ENCODE data around the gene GBP6.
"Not testable (repeated sequence)": the region's sequence is repeated elsewhere in the genome, so short reads cannot be mapped to it uniquely, and the experiment has no call there.

Gene GBP6

DNA sequence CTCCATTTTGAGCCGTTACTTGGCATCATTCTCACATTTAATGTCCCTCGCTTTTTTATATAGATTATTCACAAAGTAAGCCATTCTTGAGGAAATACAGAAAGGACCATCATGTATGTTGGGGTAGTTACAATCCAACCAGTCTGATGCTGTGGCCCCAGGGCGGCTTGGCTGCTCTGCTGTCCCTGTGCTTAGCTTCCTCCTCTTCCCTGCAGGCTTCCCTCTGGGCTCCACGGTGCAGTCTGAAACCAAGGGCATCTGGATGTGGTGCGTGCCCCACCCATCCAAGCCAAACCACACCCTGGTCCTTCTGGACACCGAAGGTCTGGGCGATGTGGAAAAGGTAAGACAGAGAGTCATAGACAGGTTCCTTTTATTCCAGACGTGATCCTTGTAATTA is 5.5 kb downstream of the GBP6 start:
- Histone ChIP-seq H3K4me2 (no peak overlapping the region), H3K4me1 (ENCODE audit: low read depth, poor library complexity, severe bottlenecking) (peaks cover under 1% of the 10 kb centered on the region), H3K4me3 (IDR thresholded peaks at IDR 0.05; ENCODE audit: insufficient read depth, low read depth, low read length) (no peak overlapping the region)

DNA sequence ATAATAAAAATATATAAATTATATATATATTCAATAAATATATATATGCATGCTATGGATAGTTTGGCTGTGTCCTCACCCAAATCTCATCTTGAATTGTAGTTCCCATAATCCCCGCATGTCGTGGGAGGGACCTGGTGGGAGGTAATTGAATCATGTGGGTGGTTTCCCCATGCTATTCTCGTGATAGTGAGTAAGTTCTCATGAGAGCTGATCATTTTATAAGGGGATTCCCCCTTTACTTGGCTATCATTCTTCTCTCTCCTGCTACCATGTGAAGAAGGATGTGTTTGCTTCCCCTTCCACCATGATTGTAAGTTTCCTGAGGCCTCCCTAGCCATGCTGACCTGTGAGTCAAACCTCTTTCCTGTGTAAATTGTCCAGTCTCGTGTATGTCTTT is 10.0 kb downstream of the GBP6 start:
- H3K9ac ChIP-seq; H3K79me2 ChIP-seq (ENCODE audit: insufficient read depth, low read depth); H3K4me1 ChIP-seq (ENCODE audit: low read depth, poor library complexity, severe bottlenecking); H3K36me3 ChIP-seq (ENCODE audit: insufficient read depth); H2AFZ ChIP-seq (ENCODE audit: low read depth); H3K27ac ChIP-seq; H3K4me3 ChIP-seq (IDR thresholded peaks at IDR 0.05; ENCODE audit: insufficient read depth, low read depth, low read length); H3K27me3 ChIP-seq (ENCODE audit: insufficient read depth, low read depth); H4K20me1 ChIP-seq (ENCODE audit: insufficient read depth); H3K4me2 ChIP-seq: not testable (repeated sequence)

More for the DNA sequence above, 5.5 kb downstream of the GBP6 start:
- Histone ChIP-seq H3K27ac (no peak overlapping the region), H2AFZ (ENCODE audit: low read depth) (no peak overlapping the region), H4K20me1 (ENCODE audit: insufficient read depth) (no peaks in the 10 kb centered on the region), H3K36me3 (ENCODE audit: insufficient read depth) (no peaks in the 10 kb centered on the region), H3K9ac (no peak overlapping the region), H3K79me2 (ENCODE audit: insufficient read depth, low read depth) (no peaks in the 10 kb centered on the region), H3K27me3 (ENCODE audit: insufficient read depth, low read depth) (no peaks in the 10 kb centered on the region)
- TF ChIP-seq, protein P1, sequence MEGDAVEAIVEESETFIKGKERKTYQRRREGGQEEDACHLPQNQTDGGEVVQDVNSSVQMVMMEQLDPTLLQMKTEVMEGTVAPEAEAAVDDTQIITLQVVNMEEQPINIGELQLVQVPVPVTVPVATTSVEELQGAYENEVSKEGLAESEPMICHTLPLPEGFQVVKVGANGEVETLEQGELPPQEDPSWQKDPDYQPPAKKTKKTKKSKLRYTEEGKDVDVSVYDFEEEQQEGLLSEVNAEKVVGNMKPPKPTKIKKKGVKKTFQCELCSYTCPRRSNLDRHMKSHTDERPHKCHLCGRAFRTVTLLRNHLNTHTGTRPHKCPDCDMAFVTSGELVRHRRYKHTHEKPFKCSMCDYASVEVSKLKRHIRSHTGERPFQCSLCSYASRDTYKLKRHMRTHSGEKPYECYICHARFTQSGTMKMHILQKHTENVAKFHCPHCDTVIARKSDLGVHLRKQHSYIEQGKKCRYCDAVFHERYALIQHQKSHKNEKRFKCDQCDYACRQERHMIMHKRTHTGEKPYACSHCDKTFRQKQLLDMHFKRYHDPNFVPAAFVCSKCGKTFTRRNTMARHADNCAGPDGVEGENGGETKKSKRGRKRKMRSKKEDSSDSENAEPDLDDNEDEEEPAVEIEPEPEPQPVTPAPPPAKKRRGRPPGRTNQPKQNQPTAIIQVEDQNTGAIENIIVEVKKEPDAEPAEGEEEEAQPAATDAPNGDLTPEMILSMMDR (conservative IDR thresholded peaks at IDR 0.05; ENCODE audit: low read depth, low read length), result no peak

DNA sequence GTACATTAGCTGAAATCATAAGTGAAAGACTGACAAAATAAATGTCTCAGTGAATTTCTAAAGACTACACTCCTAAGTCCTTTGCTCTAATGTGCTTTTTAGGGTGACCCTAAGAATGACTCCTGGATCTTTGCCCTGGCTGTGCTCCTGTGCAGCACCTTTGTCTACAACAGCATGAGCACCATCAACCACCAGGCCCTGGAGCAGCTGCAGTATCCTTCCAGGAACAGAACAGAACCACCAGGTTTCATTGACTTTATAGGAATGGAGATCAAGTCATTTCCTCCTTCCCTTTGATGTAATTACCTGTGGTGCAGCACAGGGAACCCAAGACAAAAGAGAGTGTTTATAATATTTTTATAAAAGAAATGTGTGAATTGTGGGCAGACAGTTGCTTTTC is 14.1 kb downstream of the GBP6 start:
- Histone ChIP-seq H3K4me1 (ENCODE audit: low read depth, poor library complexity, severe bottlenecking) (no peaks in the 10 kb centered on the region), H3K79me2 (ENCODE audit: insufficient read depth, low read depth) (no peaks in the 10 kb centered on the region), H4K20me1 (ENCODE audit: insufficient read depth) (no peaks in the 10 kb centered on the region), H3K27me3 (ENCODE audit: insufficient read depth, low read depth) (no peaks in the 10 kb centered on the region), H3K4me3 (IDR thresholded peaks at IDR 0.05; ENCODE audit: insufficient read depth, low read depth, low read length) (no peak overlapping the region), H3K27ac (no peak overlapping the region), H3K36me3 (ENCODE audit: insufficient read depth) (no peaks in the 10 kb centered on the region), H2AFZ (ENCODE audit: low read depth) (no peak overlapping the region), H3K4me2 (no peak overlapping the region), H3K9ac (no peak overlapping the region)
- TF ChIP-seq, protein P1 (conservative IDR thresholded peaks at IDR 0.05; ENCODE audit: low read depth, low read length), result no peak

DNA sequence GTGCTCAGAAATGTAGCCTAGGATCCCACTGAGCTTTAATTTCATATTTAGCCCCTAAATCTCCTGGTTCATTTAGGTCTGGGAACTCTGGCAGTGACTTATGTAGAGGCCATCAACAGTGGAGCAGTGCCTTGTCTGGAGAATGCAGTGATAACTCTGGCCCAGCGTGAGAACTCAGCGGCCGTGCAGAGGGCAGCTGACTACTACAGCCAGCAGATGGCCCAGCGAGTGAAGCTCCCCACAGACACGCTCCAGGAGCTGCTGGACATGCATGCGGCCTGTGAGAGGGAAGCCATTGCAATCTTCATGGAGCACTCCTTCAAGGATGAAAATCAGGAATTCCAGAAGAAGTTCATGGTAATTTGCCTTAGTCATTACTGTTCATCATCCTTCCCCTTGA is 17.8 kb downstream of the GBP6 start:
- Histone ChIP-seq H3K79me2 (ENCODE audit: insufficient read depth, low read depth) (no peaks in the 10 kb centered on the region), H3K4me2 (no peak overlapping the region), H3K4me3 (IDR thresholded peaks at IDR 0.05; ENCODE audit: insufficient read depth, low read depth, low read length) (no peak overlapping the region), H3K36me3 (ENCODE audit: insufficient read depth) (no peaks in the 10 kb centered on the region), H3K27me3 (ENCODE audit: insufficient read depth, low read depth) (no peaks in the 10 kb centered on the region), H3K4me1 (ENCODE audit: low read depth, poor library complexity, severe bottlenecking) (no peaks in the 10 kb centered on the region), H4K20me1 (ENCODE audit: insufficient read depth) (no peaks in the 10 kb centered on the region), H3K9ac (no peak overlapping the region), H2AFZ (ENCODE audit: low read depth) (no peak overlapping the region), H3K27ac (no peak overlapping the region)
- TF ChIP-seq, protein P1 (conservative IDR thresholded peaks at IDR 0.05; ENCODE audit: low read depth, low read length), result no peak

DNA sequence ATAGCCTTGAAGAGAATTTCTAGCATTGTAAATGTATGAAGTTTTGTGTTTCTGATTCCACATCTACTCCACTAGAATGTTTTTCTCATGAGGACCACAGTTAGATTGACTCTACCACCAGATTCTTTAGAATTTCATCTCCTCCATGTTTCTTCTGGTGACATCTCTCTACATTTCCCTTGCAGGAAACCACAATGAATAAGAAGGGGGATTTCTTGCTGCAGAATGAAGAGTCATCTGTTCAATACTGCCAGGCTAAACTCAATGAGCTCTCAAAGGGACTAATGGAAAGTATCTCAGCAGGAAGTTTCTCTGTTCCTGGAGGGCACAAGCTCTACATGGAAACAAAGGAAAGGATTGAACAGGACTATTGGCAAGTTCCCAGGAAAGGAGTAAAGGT is 18.6 kb downstream of the GBP6 start:
- H4K20me1 ChIP-seq (ENCODE audit: insufficient read depth), result no peaks in the 10 kb centered on the region
- H3K4me1 ChIP-seq (ENCODE audit: low read depth, poor library complexity, severe bottlenecking), result no peaks in the 10 kb centered on the region
- TF ChIP-seq, protein P1 (conservative IDR thresholded peaks at IDR 0.05; ENCODE audit: low read depth, low read length), result no peak
- H2AFZ ChIP-seq (ENCODE audit: low read depth), result no peak overlapping the region
- H3K9ac ChIP-seq, result no peak overlapping the region
- H3K27me3 ChIP-seq (ENCODE audit: insufficient read depth, low read depth), result no peaks in the 10 kb centered on the region
- no peak overlapping the region for H3K4me3 ChIP-seq (IDR thresholded peaks at IDR 0.05; ENCODE audit: insufficient read depth, low read depth, low read length)
- no peaks in the 10 kb centered on the region for H3K36me3 ChIP-seq (ENCODE audit: insufficient read depth)
- no peak overlapping the region for H3K27ac ChIP-seq
- H3K79me2 ChIP-seq (ENCODE audit: insufficient read depth, low read depth), result no peaks in the 10 kb centered on the region
- no peak overlapping the region for H3K4me2 ChIP-seq
